ENCODE measurements around the gene OCIAD1. TPM values are rescaled to one million over a fixed set of nuclear protein-coding genes. Genes with fewer than 3 reads are reported as not detected.

The OCIAD1 gene
- total RNA-seq, 2 donors from 2014 or later: 57.4 to 85.4 TPM

- H3K9me3 ChIP-seq: no peaks in the 10 kb centered on the region
- no peaks in the 10 kb centered on the region for H3K36me3 ChIP-seq (replicated peaks in 1 of 2; ENCODE audit: insufficient read depth in 1 of 2, low read depth in 2 of 2)
- H3K4me3 ChIP-seq: no peak overlapping the region
- H3K27me3 ChIP-seq: no peaks in the 10 kb centered on the region
- no peaks in the 10 kb centered on the region for H3K4me1 ChIP-seq
- intact Hi-C loops (cut with DNase I): no loop called here
- no peak for TF ChIP-seq POLR2A (IDR thresholded peaks at IDR 0.05)
- no peak for TF ChIP-seq CTCF (IDR thresholded peaks at IDR 0.05)
- ATAC-seq (no peak), DNase-seq (no peak)
- no peak overlapping the region for H3K27ac ChIP-seq
Observed at GRCh38 chr4:48790561-48790960, 40.3 kb upstream of the OCIAD1 start.

GRCh38 chr4:48791313-48791712 lies 39.6 kb upstream of the OCIAD1 start:
- intact Hi-C loops (cut with DNase I): no loop called here
- H3K4me3 ChIP-seq: no peak overlapping the region
- H3K27ac ChIP-seq: no peak overlapping the region
- no peak for DNase-seq
- no peaks in the 10 kb centered on the region for H3K27me3 ChIP-seq
- H3K9me3 ChIP-seq: no peaks in the 10 kb centered on the region
- H3K36me3 ChIP-seq (replicated peaks in 1 of 2; ENCODE audit: insufficient read depth in 1 of 2, low read depth in 2 of 2): no peaks in the 10 kb centered on the region
- TF ChIP-seq CTCF (IDR thresholded peaks at IDR 0.05) (no peak), POLR2A (IDR thresholded peaks at IDR 0.05) (no peak)
- ATAC-seq: no peak
- no peaks in the 10 kb centered on the region for H3K4me1 ChIP-seq

- intact Hi-C loops (cut with DNase I): no loop called here
- Histone ChIP-seq H3K9me3 (no peaks in the 10 kb centered on the region), H3K27ac (no peak overlapping the region), H3K4me3 (no peak overlapping the region), H3K4me1 (no peaks in the 10 kb centered on the region), H3K27me3 (no peaks in the 10 kb centered on the region), H3K36me3 (replicated peaks in 1 of 2; ENCODE audit: insufficient read depth in 1 of 2, low read depth in 2 of 2) (no peaks in the 10 kb centered on the region)
- 69 to 81% methylated on average over 4 to 5 of the region's 5 CpGs for WGBS, 2 donors
- no peak for TF ChIP-seq POLR2A (IDR thresholded peaks at IDR 0.05)
- no peak for TF ChIP-seq CTCF (IDR thresholded peaks at IDR 0.05)
- DNase-seq (no peak), ATAC-seq (no peak)
Observed at GRCh38 chr4:48792348-48793006, 38.4 kb upstream of the OCIAD1 start.

- H3K36me3 ChIP-seq (replicated peaks in 1 of 2; ENCODE audit: insufficient read depth in 1 of 2, low read depth in 2 of 2): no peaks in the 10 kb centered on the region
- no peaks in the 10 kb centered on the region for H3K27me3 ChIP-seq
- no peaks in the 10 kb centered on the region for H3K9me3 ChIP-seq
- intact Hi-C loops (cut with DNase I): no loop called here
- no peak for ATAC-seq
- TF ChIP-seq POLR2A (IDR thresholded peaks at IDR 0.05) (no peak), CTCF (IDR thresholded peaks at IDR 0.05) (no peak)
- 88 to 91% methylated on average over 3 of the region's 3 CpGs for WGBS, 2 donors
- no peaks in the 10 kb centered on the region for H3K4me1 ChIP-seq
- no peak for DNase-seq
- H3K4me3 ChIP-seq: no peak overlapping the region
- H3K27ac ChIP-seq: no peak overlapping the region
Observed at GRCh38 chr4:48795108-48795507, 35.8 kb upstream of the OCIAD1 start.

- TF ChIP-seq POLR2A (IDR thresholded peaks at IDR 0.05): no peak
- TF ChIP-seq CTCF (IDR thresholded peaks at IDR 0.05): no peak
- Histone ChIP-seq H3K4me1 (no peaks in the 10 kb centered on the region), H3K27me3 (no peaks in the 10 kb centered on the region), H3K27ac (no peak overlapping the region), H3K9me3 (no peaks in the 10 kb centered on the region), H3K4me3 (no peak overlapping the region), H3K36me3 (replicated peaks in 1 of 2; ENCODE audit: insufficient read depth in 1 of 2, low read depth in 2 of 2) (no peaks in the 10 kb centered on the region)
- intact Hi-C loops (cut with DNase I): no loop called here
- ATAC-seq: no peak
- WGBS, 2 donors: 69 to 83% methylated on average over 2 of the region's 2 CpGs
- DNase-seq: no peak
Observed at GRCh38 chr4:48796191-48796926, 34.5 kb upstream of the OCIAD1 start.
